Measurements from ENCODE around the gene MSRB2.

DNA sequence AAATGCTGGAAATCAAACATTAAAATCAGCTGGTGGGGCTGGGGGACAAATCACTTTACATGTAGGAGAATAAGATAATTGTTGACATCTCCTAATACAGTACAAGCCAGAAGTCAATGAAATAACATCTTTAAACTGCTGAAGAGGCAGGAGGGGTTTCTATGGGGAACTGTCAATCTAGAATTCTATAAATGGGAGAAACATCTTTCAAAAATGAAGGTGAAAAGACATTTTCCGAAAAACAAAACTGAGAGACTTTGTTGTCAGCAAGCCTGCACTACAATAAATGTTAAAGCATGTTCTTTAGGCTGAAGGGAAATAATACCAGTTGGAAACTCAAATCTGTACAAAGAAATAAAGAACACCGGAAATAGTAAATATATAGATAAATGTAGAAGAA, 17.3 kb upstream of the MSRB2 start:
- no peak for TF ChIP-seq POLR2AphosphoS5 (IDR thresholded peaks at IDR 0.05)
- TF ChIP-seq, protein P1, sequence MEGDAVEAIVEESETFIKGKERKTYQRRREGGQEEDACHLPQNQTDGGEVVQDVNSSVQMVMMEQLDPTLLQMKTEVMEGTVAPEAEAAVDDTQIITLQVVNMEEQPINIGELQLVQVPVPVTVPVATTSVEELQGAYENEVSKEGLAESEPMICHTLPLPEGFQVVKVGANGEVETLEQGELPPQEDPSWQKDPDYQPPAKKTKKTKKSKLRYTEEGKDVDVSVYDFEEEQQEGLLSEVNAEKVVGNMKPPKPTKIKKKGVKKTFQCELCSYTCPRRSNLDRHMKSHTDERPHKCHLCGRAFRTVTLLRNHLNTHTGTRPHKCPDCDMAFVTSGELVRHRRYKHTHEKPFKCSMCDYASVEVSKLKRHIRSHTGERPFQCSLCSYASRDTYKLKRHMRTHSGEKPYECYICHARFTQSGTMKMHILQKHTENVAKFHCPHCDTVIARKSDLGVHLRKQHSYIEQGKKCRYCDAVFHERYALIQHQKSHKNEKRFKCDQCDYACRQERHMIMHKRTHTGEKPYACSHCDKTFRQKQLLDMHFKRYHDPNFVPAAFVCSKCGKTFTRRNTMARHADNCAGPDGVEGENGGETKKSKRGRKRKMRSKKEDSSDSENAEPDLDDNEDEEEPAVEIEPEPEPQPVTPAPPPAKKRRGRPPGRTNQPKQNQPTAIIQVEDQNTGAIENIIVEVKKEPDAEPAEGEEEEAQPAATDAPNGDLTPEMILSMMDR (IDR thresholded peaks at IDR 0.05), result no peak
- TF ChIP-seq EP300 (IDR thresholded peaks at IDR 0.05), result no peak
- TF ChIP-seq POLR2A (IDR thresholded peaks at IDR 0.05), result no peak

All from suprapubic skin (tissue), 4 donors.